Skeletal muscle tissue (tissue), 4 donors: ENCODE data around the gene MIPEP. TPM values are rescaled to one million over a fixed set of nuclear protein-coding genes. Genes with fewer than 3 reads are reported as not detected.
"Not testable (repeated sequence)": the region's sequence is repeated elsewhere in the genome, so short reads cannot be mapped to it uniquely, and the experiment has no call there.

Experiments
- H3K27ac ChIP-seq: one replicate; pipeline ENCODE4 v1.7.0; 2013; ENCODE audit warnings: mild to moderate bottlenecking, low read depth, low read length, inconsistent platforms
- H3K27me3 ChIP-seq, 3 donors: one replicate each; pipeline ENCODE4 v1.7.0; 2013; ENCODE audit warnings: low read length in 3 of 3; ENCODE audit not compliant: control insufficient read depth in 3 of 3, insufficient read depth in 3 of 3
- H3K36me3 ChIP-seq, 3 donors: one replicate each; pipeline ENCODE4 v1.7.0; 2013; ENCODE audit warnings: low read length in 3 of 3; ENCODE audit not compliant: control insufficient read depth in 3 of 3, insufficient read depth in 3 of 3
- H3K4me1 ChIP-seq, 3 donors: one replicate each; pipeline ENCODE4 v1.7.0; 2013; ENCODE audit warnings: low read length in 3 of 3, mild to moderate bottlenecking in 3 of 3; ENCODE audit not compliant: control insufficient read depth in 3 of 3, insufficient read depth in 3 of 3
- H3K4me3 ChIP-seq, 3 donors: one replicate each; pipeline ENCODE4 v1.7.0; 2013; ENCODE audit warnings: low read length in 3 of 3
- H3K9ac ChIP-seq, 3 donors: one replicate each; pipeline ENCODE4 v1.7.0; 2013; ENCODE audit warnings: low read length in 3 of 3, mild to moderate bottlenecking in 3 of 3, moderate library complexity in 2 of 3, low read depth in 1 of 3
- H3K9me3 ChIP-seq, 3 donors: one replicate each; pipeline ENCODE4 v1.7.0; 2013; ENCODE audit warnings: low read length in 3 of 3; ENCODE audit not compliant: control insufficient read depth in 3 of 3
- total RNA-seq: library from RNA; depleted of rRNA; stranded (reverse); fragments of >200 nt; gene quantifications from one replicate; pipeline ENCODE4 v1.2.3, GENCODE V29; 2014
- donor health status: Osteomylitis.

Gene MIPEP
- total RNA-seq, 1 donor from 2014 or later = 13.6 TPM

GRCh38 chr13:23912469-23912868 lies 23.3 kb upstream of the MIPEP start:
- Histone ChIP-seq H3K9ac (no peak overlapping the region), H3K36me3 (no peaks in the 10 kb centered on the region), H3K9me3 (no peaks in the 10 kb centered on the region), H3K27ac (no peak overlapping the region), H3K4me3 (no peak overlapping the region), H3K27me3 (peaks cover 0 to 2% (median 0%) of the 10 kb centered on the region in 3 donors), H3K4me1 (no peaks in the 10 kb centered on the region)

GRCh38 chr13:23909606-23910005 lies 20.4 kb upstream of the MIPEP start:
- Histone ChIP-seq H3K4me3 (no peak overlapping the region), H3K36me3 (no peaks in the 10 kb centered on the region), H3K9ac (no peak overlapping the region), H3K27me3 (peaks cover 0 to under 1% (median under 1%) of the 10 kb centered on the region in 3 donors), H3K9me3 (no peaks in the 10 kb centered on the region), H3K27ac (no peak overlapping the region), H3K4me1 (no peaks in the 10 kb centered on the region)

DNA sequence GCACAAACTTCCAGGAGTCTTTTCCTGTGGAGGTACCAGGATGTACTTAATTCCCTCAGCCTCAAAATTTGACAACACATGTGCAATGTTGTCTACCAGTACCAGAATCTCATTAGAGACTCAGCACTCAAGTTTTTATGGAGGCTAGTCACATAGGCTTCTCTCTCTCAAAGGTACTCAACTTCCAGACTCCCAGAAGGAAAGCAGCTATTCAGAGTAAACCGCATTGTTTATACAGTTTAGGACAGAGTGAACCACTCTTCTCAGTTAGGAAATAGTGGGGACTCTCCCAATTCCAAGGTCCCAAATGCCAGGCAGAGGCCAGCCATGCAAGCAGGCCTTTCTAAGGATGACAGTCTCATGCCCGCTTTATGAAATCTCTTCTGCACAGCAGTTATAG lies 16.6 kb upstream of the MIPEP start:
- no peak overlapping the region for H3K9ac ChIP-seq
- no peak overlapping the region for H3K4me3 ChIP-seq
- no peak overlapping the region for H3K27ac ChIP-seq
- peaks cover 0 to 10% (median 5%) of the 10 kb centered on the region in 3 donors for H3K4me1 ChIP-seq
- peaks cover 20 to 26% (median 22%) of the 10 kb centered on the region in 3 donors for H3K27me3 ChIP-seq
- H3K9me3 ChIP-seq = no peaks in the 10 kb centered on the region
- no peaks in the 10 kb centered on the region for H3K36me3 ChIP-seq

- no peak overlapping the region for H3K27ac ChIP-seq
- no peaks in the 10 kb centered on the region for H3K36me3 ChIP-seq
- no peak overlapping the region for H3K4me3 ChIP-seq
- no peaks in the 10 kb centered on the region for H3K9me3 ChIP-seq
- peaks cover 0 to 13% (median 5%) of the 10 kb centered on the region in 3 donors for H3K4me1 ChIP-seq
- peaks cover 20 to 26% (median 22%) of the 10 kb centered on the region in 3 donors for H3K27me3 ChIP-seq
- H3K9ac ChIP-seq = no peak overlapping the region
These were observed 14.7 kb upstream of the MIPEP start for GRCh38 chr13:23903906-23904280.

DNA sequence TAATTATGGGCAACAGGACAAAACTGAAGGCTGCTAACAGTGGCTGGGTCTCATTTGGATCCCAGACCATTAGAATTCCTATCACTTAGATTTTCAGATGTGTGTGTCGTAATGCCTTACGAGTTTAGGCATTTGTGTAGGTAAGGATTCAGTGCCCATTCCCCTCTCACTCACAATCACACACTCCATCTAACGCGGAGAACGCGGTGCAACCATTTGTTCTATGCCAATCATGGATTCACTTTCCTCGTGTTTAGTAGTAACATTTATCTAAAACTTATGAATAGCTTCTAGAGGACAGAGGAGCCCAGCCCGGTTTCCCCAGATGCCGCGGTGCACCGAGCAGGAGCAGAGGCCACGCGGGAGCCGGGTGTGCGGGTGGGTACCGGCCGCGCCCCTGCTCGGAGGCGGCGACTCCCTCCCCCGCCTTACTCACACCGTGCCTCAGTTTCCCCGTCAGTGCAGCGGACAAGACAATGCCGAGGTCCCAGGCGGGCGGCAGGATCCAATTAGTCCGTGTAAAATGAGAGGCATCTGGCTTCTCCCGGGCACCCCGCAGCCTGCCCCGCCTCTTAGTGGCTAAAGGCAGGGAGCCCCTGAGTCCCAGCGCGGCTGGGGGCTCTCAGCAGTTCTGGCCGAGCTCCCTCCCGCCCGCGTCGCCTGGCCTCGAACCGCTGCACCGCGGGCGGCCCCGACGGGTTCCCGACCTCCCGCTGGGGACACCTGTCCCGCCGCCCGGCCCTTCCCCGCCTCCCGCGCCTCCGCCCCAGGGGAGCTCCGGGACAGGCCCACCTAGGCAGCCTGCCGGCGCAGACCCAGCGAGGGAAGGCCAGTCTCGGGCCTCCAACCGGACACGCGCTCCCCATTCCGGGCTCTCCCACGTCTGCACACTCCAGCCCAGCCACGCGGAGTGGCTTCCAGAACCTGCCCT lies 14.0 kb upstream of the MIPEP start:
- no peak overlapping the region for H3K9ac ChIP-seq
- H3K4me3 ChIP-seq = peak overlapping the region; percentile 24 to 43 (median 29)
- no peaks in the 10 kb centered on the region for H3K36me3 ChIP-seq
- no peaks in the 10 kb centered on the region for H3K9me3 ChIP-seq
- H3K4me1 ChIP-seq = peaks cover 0 to 13% (median 5%) of the 10 kb centered on the region in 3 donors
- H3K27ac ChIP-seq = no peak overlapping the region
- H3K27me3 ChIP-seq = peaks cover 20 to 26% (median 22%) of the 10 kb centered on the region in 3 donors

DNA sequence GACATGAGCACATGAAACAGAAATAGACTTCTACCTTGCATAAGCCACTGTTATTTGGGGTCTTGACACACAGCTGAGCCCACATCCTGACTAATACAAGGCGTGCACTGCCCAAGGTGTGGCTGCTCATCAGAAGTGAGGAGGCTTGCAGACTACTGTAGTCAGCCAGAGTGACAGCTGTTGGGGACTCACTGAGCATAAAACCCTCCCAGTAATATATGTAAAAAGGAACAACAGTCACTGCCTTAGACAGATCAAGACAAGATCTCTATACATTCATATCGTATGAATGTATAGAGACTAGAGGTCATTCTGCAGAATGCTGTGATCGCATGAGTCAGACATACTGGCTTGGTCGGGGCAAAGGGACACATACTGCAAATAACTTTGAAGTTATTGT lies 12.2 kb upstream of the MIPEP start:
- peaks cover 0 to 13% (median 5%) of the 10 kb centered on the region in 3 donors for H3K4me1 ChIP-seq
- peaks cover 20 to 26% (median 22%) of the 10 kb centered on the region in 3 donors for H3K27me3 ChIP-seq
- H3K9ac ChIP-seq = no peak overlapping the region
- H3K27ac ChIP-seq = no peak overlapping the region
- no peak overlapping the region for H3K4me3 ChIP-seq
- H3K9me3 ChIP-seq = no peaks in the 10 kb centered on the region
- H3K36me3 ChIP-seq = no peaks in the 10 kb centered on the region

DNA sequence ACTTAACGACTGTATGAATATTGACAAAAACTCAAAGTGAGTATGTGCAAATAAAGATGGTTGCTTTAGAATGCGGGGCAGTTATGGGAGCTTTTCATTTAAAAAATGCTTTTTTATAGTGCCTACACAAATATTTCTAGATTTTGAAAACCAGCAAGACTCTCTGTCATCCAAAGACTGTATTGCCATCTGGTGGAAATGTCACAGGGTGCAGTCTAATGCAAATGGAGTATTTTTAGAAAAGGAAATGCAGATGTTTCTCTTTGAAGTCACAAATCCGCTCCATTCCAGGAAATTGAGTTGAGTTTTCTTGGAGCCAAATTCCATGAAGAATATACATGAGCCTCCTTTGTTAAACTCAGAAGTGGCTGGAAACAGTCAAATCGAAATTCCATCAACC lies 10.4 kb upstream of the MIPEP start:
- Histone ChIP-seq H3K4me3 (no peak overlapping the region), H3K9me3 (no peaks in the 10 kb centered on the region), H3K27me3 (peaks cover 19 to 25% (median 22%) of the 10 kb centered on the region in 3 donors), H3K36me3 (no peaks in the 10 kb centered on the region), H3K9ac (no peak overlapping the region), H3K4me1 (peaks cover 0 to 13% (median 5%) of the 10 kb centered on the region in 3 donors), H3K27ac (no peak overlapping the region)

DNA sequence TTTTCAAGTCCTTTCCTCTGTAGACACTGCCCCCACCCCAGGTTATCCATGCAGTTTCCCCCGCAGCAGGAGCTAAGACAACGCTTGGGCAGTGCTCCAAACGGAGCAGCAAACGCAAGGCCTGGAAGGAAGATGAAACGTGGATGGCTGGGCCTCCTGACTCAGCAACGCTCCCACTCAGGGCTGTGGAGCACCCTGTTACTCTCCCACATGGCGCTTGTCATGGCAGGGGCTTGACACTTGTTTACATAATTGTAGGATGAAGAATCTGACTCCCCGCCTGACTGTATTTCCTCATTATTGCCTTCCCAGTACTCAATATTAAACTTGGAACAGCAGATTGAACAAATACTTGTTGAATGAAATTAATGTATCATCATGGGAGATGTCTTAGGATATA lies 8.9 kb upstream of the MIPEP start:
- Histone ChIP-seq H3K27ac (no peak overlapping the region), H3K9ac (no peak overlapping the region), H3K27me3 (peaks cover 9 to 14% (median 13%) of the 10 kb centered on the region in 3 donors), H3K4me1 (peaks cover 0 to 11% (median 1%) of the 10 kb centered on the region in 3 donors), H3K36me3 (no peaks in the 10 kb centered on the region), H3K4me3 (no peak overlapping the region), H3K9me3 (no peaks in the 10 kb centered on the region)

GRCh38 chr13:23897452-23897919 lies 8.3 kb upstream of the MIPEP start, which contains the start of gene C1QTNF9B:
TSS of gene C1QTNF9B (minus strand) at chr13:23897502.
- H3K4me1 ChIP-seq = peaks cover 0 to 11% (median 0%) of the 10 kb centered on the region in 3 donors
- H3K27me3 ChIP-seq, H3K36me3 ChIP-seq, H3K4me3 ChIP-seq, H3K9me3 ChIP-seq, H3K9ac ChIP-seq, H3K27ac ChIP-seq: not testable (repeated sequence)

DNA sequence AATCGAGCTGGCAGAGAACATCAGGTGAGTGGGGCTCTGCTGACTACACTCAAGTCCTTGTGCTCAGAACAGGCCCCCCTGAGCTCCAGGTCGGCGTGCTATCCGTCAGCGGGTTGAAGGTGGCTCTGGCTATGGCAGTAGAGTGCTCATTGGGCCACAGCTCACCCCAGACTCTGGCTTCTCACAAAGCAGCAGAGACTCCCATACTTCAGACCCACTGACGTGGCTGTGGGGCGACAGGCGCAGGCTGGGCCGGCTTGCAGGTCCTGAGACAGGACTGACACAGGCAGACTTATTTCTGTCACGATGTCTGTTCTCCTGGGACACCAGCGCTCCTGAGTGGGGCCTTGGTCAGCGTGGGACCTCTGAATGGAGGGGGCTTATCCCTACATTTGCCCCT lies 5.5 kb upstream of the MIPEP start:
- H3K36me3 ChIP-seq = not testable (repeated sequence)

More for the DNA sequence above, 5.5 kb upstream of the MIPEP start:
- H3K4me1 ChIP-seq, H3K27me3 ChIP-seq, H3K9me3 ChIP-seq, H3K4me3 ChIP-seq, H3K27ac ChIP-seq, H3K9ac ChIP-seq: not testable (repeated sequence)
